ENCODE measurements around the gene RIMS3. TPM values are rescaled to one million over a fixed set of nuclear protein-coding genes. Genes with fewer than 3 reads are reported as not detected.

RIMS3 gene
- total RNA-seq, 1 donor from 2014 or later: 4.3 TPM

DNA sequence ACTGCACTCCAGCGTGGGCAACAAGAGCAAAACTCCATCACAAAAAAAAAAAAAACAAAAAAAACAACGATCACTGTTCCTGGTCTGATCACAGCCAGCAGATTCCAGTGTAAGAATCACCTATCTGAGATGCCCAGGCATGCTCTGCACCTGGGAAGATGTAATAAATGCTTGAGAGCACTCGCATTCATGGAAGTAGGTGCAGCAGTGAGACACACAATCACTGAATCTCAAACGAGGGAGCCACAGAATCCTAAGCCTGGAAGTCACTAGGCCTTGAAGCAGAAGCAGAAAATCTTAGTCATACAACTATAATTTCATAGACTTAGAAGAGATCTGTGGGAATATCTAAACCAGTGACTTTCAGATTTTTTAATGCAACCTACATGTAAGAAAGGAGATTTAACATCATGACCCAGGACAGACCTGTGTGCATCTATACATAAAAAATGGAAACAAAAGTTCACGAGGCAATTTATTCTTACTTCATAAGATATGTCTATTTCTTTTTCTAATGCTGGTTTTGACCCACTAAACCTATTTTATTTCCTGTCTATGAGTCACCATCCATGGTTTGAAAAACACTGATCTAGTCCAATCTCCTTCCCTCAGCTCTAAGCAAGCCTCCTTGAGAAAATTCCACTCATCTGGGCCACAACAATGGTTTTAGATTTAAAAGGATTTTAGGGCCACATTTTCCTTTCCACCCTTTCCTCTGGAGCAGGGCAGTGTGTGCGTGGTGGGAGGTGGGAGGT is 30.4 kb downstream of the RIMS3 start:
- Histone ChIP-seq H3K36me3 (ENCODE audit: insufficient read depth, low read length) (no peaks in the 10 kb centered on the region), H3K4me2 (ENCODE audit: low read length) (no peak overlapping the region), H4K20me1 (ENCODE audit: insufficient read depth, low read length) (no peaks in the 10 kb centered on the region), H3K4me1 (ENCODE audit: insufficient read depth, low read length) (no peaks in the 10 kb centered on the region), H3K27ac (ENCODE audit: low read depth, low read length) (no peak overlapping the region), H3K27me3 (ENCODE audit: insufficient read depth, low read length) (no peaks in the 10 kb centered on the region), H3K79me2 (ENCODE audit: insufficient read depth, low read length) (no peaks in the 10 kb centered on the region), H3K9ac (ENCODE audit: low read length) (no peak overlapping the region), H2AFZ (ENCODE audit: low read depth, low read length) (no peak overlapping the region), H3K4me3 (ENCODE audit: insufficient read depth, low read depth, low read length) (no peak overlapping the region), H3K9me3 (ENCODE audit: insufficient read depth, low read depth, low read length) (no peaks in the 10 kb centered on the region)
- Mint-ChIP-seq H3K4me3 (ENCODE audit: unreplicated experiment) (no peak overlapping the region), H3K9me3 (ENCODE audit: unreplicated experiment) (peaks cover 4% of the 10 kb centered on the region), H3K4me1 (ENCODE audit: low read depth, unreplicated experiment) (peaks cover 12% of the 10 kb centered on the region), H3K27me3 (ENCODE audit: low read depth, unreplicated experiment) (peaks cover 21% of the 10 kb centered on the region), H3K27ac (ENCODE audit: unreplicated experiment) (no peak overlapping the region), H3K36me3 (ENCODE audit: low read depth, unreplicated experiment) (peaks cover 6% of the 10 kb centered on the region)
- FAIRE-seq: no peak
- TF ChIP-seq, protein P1, sequence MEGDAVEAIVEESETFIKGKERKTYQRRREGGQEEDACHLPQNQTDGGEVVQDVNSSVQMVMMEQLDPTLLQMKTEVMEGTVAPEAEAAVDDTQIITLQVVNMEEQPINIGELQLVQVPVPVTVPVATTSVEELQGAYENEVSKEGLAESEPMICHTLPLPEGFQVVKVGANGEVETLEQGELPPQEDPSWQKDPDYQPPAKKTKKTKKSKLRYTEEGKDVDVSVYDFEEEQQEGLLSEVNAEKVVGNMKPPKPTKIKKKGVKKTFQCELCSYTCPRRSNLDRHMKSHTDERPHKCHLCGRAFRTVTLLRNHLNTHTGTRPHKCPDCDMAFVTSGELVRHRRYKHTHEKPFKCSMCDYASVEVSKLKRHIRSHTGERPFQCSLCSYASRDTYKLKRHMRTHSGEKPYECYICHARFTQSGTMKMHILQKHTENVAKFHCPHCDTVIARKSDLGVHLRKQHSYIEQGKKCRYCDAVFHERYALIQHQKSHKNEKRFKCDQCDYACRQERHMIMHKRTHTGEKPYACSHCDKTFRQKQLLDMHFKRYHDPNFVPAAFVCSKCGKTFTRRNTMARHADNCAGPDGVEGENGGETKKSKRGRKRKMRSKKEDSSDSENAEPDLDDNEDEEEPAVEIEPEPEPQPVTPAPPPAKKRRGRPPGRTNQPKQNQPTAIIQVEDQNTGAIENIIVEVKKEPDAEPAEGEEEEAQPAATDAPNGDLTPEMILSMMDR (IDR thresholded peaks at IDR 0.05; ENCODE audit: insufficient read depth, low read depth, low read length): no peak
- no peak for TF ChIP-seq EZH2 (IDR thresholded peaks at IDR 0.05; ENCODE audit: insufficient read depth, low read length)
- no peak for DNase-seq (ENCODE audit: low read depth)

DNA sequence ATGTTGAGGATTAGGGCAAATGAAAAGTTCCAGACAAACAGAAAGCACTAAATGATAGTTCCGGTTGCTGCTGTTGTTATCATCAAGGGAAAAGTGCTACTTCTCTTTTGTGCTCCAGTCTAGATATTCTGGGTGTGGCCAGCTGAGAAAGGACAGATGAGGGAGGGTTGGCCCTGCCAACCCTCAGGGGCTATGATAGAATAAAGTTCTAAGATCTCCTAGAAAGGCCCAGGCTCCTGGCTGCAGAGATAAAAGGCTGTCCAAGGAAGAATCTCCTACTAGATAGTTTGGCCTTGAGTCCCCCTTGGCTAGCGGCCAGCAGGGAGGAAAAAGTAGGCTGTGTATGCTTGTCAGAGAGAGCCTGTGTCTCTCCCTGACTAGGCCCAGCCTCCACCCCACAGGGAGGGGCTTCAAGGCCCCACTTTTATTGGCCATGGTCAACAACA is 31.5 kb downstream of the RIMS3 start:
- Histone ChIP-seq H3K36me3 (ENCODE audit: insufficient read depth, low read length) (no peaks in the 10 kb centered on the region), H3K4me2 (ENCODE audit: low read length) (no peak overlapping the region), H3K9me3 (ENCODE audit: insufficient read depth, low read depth, low read length) (no peaks in the 10 kb centered on the region), H3K79me2 (ENCODE audit: insufficient read depth, low read length) (no peaks in the 10 kb centered on the region), H3K27me3 (ENCODE audit: insufficient read depth, low read length) (no peaks in the 10 kb centered on the region), H2AFZ (ENCODE audit: low read depth, low read length) (no peak overlapping the region), H4K20me1 (ENCODE audit: insufficient read depth, low read length) (no peaks in the 10 kb centered on the region), H3K9ac (ENCODE audit: low read length) (no peak overlapping the region), H3K4me3 (ENCODE audit: insufficient read depth, low read depth, low read length) (no peak overlapping the region), H3K4me1 (ENCODE audit: insufficient read depth, low read length) (no peaks in the 10 kb centered on the region), H3K27ac (ENCODE audit: low read depth, low read length) (no peak overlapping the region)
- H3K27ac Mint-ChIP-seq (ENCODE audit: unreplicated experiment): no peak overlapping the region
- H3K4me3 Mint-ChIP-seq (ENCODE audit: unreplicated experiment): no peak overlapping the region
- peaks cover 13% of the 10 kb centered on the region for H3K27me3 Mint-ChIP-seq (ENCODE audit: low read depth, unreplicated experiment)
- H3K9me3 Mint-ChIP-seq (ENCODE audit: unreplicated experiment): peaks cover 4% of the 10 kb centered on the region
- DNase-seq (ENCODE audit: low read depth) (no peak), FAIRE-seq (no peak)
- peaks cover 4% of the 10 kb centered on the region for H3K36me3 Mint-ChIP-seq (ENCODE audit: low read depth, unreplicated experiment)
- no peak for TF ChIP-seq EZH2 (IDR thresholded peaks at IDR 0.05; ENCODE audit: insufficient read depth, low read length)
- TF ChIP-seq, protein P1 (IDR thresholded peaks at IDR 0.05; ENCODE audit: insufficient read depth, low read depth, low read length): no peak
- H3K4me1 Mint-ChIP-seq (ENCODE audit: low read depth, unreplicated experiment): peaks cover 12% of the 10 kb centered on the region

DNA sequence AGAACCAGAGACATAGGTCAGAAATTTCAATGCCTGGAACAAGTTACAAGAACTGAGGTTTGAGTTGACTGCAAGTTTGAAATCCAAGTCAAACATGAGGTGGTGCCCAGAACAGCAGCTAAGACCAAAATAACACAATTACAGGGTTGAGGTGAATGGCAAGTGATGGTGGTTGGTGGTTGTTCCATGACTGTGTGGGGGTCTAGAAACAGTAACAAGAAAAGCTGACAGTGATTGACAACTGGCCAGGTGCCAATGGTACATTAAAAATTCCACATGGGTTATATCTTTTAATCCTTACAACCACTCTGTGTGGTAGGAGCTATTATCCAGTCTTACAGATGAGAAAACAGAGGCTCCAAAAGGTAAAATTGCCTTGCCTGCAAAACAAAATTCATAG is 32.0 kb downstream of the RIMS3 start:
- peaks cover 13% of the 10 kb centered on the region for H3K27me3 Mint-ChIP-seq (ENCODE audit: low read depth, unreplicated experiment)
- Histone ChIP-seq H3K79me2 (ENCODE audit: insufficient read depth, low read length) (no peaks in the 10 kb centered on the region), H3K9me3 (ENCODE audit: insufficient read depth, low read depth, low read length) (no peaks in the 10 kb centered on the region), H3K36me3 (ENCODE audit: insufficient read depth, low read length) (no peaks in the 10 kb centered on the region), H3K9ac (ENCODE audit: low read length) (no peak overlapping the region), H3K4me3 (ENCODE audit: insufficient read depth, low read depth, low read length) (no peak overlapping the region), H3K27ac (ENCODE audit: low read depth, low read length) (no peak overlapping the region), H3K4me1 (ENCODE audit: insufficient read depth, low read length) (no peaks in the 10 kb centered on the region), H3K27me3 (ENCODE audit: insufficient read depth, low read length) (no peaks in the 10 kb centered on the region), H4K20me1 (ENCODE audit: insufficient read depth, low read length) (no peaks in the 10 kb centered on the region), H2AFZ (ENCODE audit: low read depth, low read length) (no peak overlapping the region), H3K4me2 (ENCODE audit: low read length) (no peak overlapping the region)
- H3K27ac Mint-ChIP-seq (ENCODE audit: unreplicated experiment): no peak overlapping the region
- no peak overlapping the region for H3K4me3 Mint-ChIP-seq (ENCODE audit: unreplicated experiment)
- no peak for TF ChIP-seq EZH2 (IDR thresholded peaks at IDR 0.05; ENCODE audit: insufficient read depth, low read length)
- TF ChIP-seq, protein P1 (IDR thresholded peaks at IDR 0.05; ENCODE audit: insufficient read depth, low read depth, low read length): no peak
- peaks cover 4% of the 10 kb centered on the region for H3K36me3 Mint-ChIP-seq (ENCODE audit: low read depth, unreplicated experiment)
- FAIRE-seq (no peak), DNase-seq (ENCODE audit: low read depth) (no peak)
- peaks cover 4% of the 10 kb centered on the region for H3K9me3 Mint-ChIP-seq (ENCODE audit: unreplicated experiment)
- H3K4me1 Mint-ChIP-seq (ENCODE audit: low read depth, unreplicated experiment): peaks cover 12% of the 10 kb centered on the region
